H1 (cell line): ENCODE results near the gene ATXN2. TPM values are rescaled to one million over a fixed set of nuclear protein-coding genes. Genes with fewer than 3 reads are reported as not detected.

Experiments used
- BACH1 ChIP-seq: IDR thresholded peaks from 2 replicates; pipeline ENCODE4 v1.6.1; 2012; ENCODE audit warnings: low read length, improper control_type of control experiment
- SIN3A ChIP-seq, 2 experiments: IDR thresholded peaks in 1 of 2; conservative IDR thresholded peaks in 1 of 2; 2 replicates each; pipeline ENCODE4 v1.6.1; 2011 to 2012; ENCODE audit warnings: low read length in 2 of 2, improper control_type of control experiment in 1 of 2, low read depth in 1 of 2, mild to moderate bottlenecking in 1 of 2
- polyA plus RNA-seq, 7 experiments: library from polyadenylated mRNA; depleted of rRNA in 3 of 7; stranded (reverse) in 5 of 7; unstranded in 2 of 7; fragments of >200 nt in 5 of 7; fragments of 200-250 nt in 2 of 7; gene quantifications; 1 replicate in 5 of 7; 2 replicates in 1 of 7; 4 replicates in 1 of 7; pipeline versions ENCODE4 v1.2.1 to v1.2.3, GENCODE V29; 2011 to 2013; ENCODE audit warnings: missing spikeins in 2 of 7, mixed read lengths in 2 of 7
- total RNA-seq: library from RNA; stranded (reverse); fragmentation: NEBNext Ultra II Directional; extraction: Animal tissue kit (Norgen Biotek cat#: 25700); gene quantifications from 2 replicates; pipeline ENCODE4 v1.2.1, GENCODE V29; 2021
- TF ChIP-seq, protein P1 (sequence below): IDR thresholded peaks from 2 replicates; pipeline ENCODE4 v1.6.1; 2011; ENCODE audit warnings: low read length, improper control_type of control experiment

ATXN2 gene
- total and polyA plus RNA-seq, 2 of the 8 experiments (the other 6 are each of a cell fraction or from before 2014, with no cell fraction given), result 46.6 to 80.7 TPM

DNA sequence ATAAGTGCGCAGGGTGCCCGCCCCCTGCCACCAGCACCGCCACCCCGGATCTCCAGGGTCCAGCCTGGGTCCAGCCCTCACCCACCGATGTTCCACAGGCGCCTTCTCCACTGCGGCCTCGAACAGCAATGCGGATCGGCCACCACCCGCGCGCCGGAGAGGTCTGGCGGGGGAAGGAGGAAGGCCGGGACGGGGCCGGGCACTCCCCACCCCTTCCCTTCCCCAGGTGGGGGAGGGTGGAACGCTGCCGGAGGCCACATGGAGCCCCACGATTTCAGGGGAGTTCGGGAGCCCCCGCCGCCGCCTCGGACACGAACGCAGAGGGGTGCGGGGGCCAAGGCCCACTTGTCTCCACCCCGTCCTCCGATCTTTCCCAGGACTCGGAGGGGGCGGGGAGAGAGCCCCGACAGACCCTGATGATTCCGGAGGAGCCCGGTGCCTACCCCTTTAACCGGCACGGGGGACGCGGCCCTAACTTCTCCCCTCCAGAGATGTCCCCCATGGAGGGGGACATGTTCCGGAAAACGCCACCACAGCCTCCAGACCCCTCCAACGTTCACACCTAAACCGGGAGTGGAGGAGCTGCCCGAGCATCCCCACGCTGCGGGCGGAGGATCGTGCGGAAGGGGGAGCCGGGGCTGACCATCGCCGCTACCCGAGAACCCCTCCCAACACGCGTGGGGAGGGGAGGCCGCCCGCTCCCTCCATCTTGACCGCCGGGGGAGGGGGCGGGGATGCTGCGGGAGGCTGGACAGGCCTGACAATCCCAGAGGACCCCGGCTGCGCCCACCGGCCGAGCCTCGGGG lies 1.1 kb downstream of the ATXN2 start (continued):
- TF ChIP-seq, protein P1, sequence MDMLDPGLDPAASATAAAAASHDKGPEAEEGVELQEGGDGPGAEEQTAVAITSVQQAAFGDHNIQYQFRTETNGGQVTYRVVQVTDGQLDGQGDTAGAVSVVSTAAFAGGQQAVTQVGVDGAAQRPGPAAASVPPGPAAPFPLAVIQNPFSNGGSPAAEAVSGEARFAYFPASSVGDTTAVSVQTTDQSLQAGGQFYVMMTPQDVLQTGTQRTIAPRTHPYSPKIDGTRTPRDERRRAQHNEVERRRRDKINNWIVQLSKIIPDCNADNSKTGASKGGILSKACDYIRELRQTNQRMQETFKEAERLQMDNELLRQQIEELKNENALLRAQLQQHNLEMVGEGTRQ, result no peak
- TF ChIP-seq SIN3A (conservative IDR thresholded peaks at IDR 0.05 in 1 of 2, IDR thresholded peaks at IDR 0.05 in 1 of 2; ENCODE audit: low read depth in 1 of 2, low read length in 2 of 2) (0 out of 4 replicates have a peak, but pooled peaks of 1 of the 2 experiments have one; percentile 5), BACH1 (0 out of 2 replicates have a peak, but pooled peaks have one; percentile 9)
